ENCODE data around the gene ANO7.
A peak's percentile ranks its signal among the peaks of the same experiment; 100 is the strongest.

Gene ANO7

DNA sequence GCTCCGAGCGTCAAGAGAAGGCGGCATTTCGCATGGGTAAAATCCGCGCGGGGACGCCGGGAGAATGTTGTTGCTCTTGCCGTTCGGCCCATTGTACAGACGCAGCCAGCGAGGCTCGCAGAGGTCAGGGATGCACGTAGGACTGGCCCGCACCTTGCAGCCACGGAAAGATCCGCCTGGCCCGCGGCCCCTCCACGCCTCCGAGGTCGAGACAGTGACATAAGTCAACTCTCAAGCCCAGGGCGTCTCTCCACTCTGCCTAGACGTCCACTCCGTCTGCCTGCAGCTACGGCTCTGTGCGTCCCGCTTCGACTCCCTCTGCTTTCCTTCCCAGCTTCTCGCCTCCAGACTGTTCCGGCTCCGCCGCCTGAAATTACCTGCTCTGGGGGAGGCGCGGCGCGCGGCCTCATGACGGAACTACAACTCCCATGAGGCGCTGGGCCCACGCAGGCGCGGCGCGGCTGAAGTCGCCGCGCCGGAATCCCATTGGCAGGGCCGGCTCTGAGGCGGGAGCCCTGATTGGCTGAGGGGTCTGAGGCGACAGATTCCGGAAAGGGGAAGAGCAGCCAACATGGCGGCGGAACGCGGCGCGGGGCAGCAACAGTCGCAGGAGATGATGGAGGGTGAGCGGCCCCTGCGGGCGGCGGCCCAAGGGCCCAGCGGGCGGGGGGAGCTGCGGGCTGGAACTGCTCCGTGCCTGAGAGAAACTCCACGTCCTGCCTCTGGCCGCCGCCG is 38.4 kb upstream of the ANO7 start, which contains the start of gene PPP1R7:
Gene PPP1R7 (plus strand): TSS at position 543 of the 735 bp plus-strand sequence. CDS start 29 bp downstream, at position 572.
- peak; percentile 74 for DNase-seq (ENCODE audit: low read depth)
- H3K4me3 ChIP-seq (ENCODE audit: low read depth, low read length) = peak within 1 kb of the TSS; percentile 79
- TF ChIP-seq, protein P1, sequence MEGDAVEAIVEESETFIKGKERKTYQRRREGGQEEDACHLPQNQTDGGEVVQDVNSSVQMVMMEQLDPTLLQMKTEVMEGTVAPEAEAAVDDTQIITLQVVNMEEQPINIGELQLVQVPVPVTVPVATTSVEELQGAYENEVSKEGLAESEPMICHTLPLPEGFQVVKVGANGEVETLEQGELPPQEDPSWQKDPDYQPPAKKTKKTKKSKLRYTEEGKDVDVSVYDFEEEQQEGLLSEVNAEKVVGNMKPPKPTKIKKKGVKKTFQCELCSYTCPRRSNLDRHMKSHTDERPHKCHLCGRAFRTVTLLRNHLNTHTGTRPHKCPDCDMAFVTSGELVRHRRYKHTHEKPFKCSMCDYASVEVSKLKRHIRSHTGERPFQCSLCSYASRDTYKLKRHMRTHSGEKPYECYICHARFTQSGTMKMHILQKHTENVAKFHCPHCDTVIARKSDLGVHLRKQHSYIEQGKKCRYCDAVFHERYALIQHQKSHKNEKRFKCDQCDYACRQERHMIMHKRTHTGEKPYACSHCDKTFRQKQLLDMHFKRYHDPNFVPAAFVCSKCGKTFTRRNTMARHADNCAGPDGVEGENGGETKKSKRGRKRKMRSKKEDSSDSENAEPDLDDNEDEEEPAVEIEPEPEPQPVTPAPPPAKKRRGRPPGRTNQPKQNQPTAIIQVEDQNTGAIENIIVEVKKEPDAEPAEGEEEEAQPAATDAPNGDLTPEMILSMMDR (IDR thresholded peaks at IDR 0.05; ENCODE audit: control insufficient read depth, extremely low read depth, insufficient read depth) = no peak

GRCh38 chr2:241150660-241151530 is 37.6 kb upstream of the ANO7 start:
- TF ChIP-seq, protein P1 (IDR thresholded peaks at IDR 0.05; ENCODE audit: control insufficient read depth, extremely low read depth, insufficient read depth) = no peak
- no peak for DNase-seq (ENCODE audit: low read depth)
- peak overlapping the region; percentile 79 for H3K4me3 ChIP-seq (ENCODE audit: low read depth, low read length)

DNA sequence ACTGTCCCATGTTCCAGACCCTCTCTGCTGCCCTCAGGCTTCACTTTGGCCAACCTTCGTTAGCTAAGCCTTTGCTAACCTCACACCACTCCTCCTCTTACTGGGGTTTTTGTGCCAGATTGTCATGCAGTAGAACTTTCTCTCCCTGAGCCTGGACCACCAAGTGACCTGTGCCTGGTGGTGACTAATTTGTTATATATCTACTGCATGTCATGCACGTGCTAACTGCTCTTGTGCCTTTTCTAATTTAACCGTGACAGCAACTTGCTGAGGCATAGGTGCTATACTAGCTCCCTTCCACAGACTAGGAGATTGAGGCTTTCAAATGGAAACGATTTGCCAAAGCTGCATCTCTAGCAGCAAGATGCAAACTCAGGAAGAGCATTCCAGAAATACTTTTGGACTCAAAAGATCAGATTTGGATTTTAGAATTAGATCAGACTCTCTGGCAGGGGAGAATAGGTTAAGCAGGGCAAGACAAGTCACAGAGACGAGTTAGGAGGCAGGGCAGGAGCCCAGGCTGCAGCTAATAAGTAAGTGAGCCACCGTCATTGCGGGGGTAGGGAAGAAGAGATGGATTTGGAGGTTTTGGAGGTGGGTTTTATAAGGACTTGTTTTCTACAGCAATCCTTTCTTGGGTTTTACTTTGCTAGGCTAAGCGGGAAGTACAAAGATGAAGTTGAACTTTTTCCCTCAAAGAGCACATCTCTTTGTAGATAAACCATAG is 36.4 kb upstream of the ANO7 start:
- no peak for DNase-seq (ENCODE audit: low read depth)
- TF ChIP-seq, protein P1 (IDR thresholded peaks at IDR 0.05; ENCODE audit: control insufficient read depth, extremely low read depth, insufficient read depth) = no peak
- no peak overlapping the region for H3K4me3 ChIP-seq (ENCODE audit: low read depth, low read length)

DNA sequence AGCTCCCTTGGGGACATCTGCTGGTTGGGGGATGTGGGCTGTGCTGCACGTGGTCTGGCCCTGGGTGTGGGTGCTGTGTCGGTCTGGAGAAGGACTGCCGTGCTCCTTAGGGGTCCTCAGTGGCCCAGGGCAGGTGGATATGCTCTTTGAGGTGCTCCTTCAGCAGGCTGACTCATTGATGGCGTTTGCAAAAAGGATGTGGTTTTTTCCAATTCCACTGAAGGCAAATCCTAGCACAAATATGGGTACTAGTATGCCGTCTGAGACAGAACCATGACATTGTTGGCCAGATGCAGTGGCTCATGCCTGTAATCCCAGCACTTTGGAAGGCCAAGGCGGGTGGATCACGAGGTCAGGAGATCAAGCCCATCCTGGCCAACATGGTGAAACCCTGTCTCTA is 34.9 kb upstream of the ANO7 start:
- TF ChIP-seq, protein P1 (IDR thresholded peaks at IDR 0.05; ENCODE audit: control insufficient read depth, extremely low read depth, insufficient read depth) = no peak
- no peak overlapping the region for H3K4me3 ChIP-seq (ENCODE audit: low read depth, low read length)
- DNase-seq (ENCODE audit: low read depth) = no peak

GRCh38 chr2:241154915-241155314 is 33.6 kb upstream of the ANO7 start:
- TF ChIP-seq, protein P1 (IDR thresholded peaks at IDR 0.05; ENCODE audit: control insufficient read depth, extremely low read depth, insufficient read depth) = no peak
- no peak overlapping the region for H3K4me3 ChIP-seq (ENCODE audit: low read depth, low read length)
- no peak for DNase-seq (ENCODE audit: low read depth)

GRCh38 chr2:241155936-241156335 is 32.5 kb upstream of the ANO7 start:
- TF ChIP-seq, protein P1 (IDR thresholded peaks at IDR 0.05; ENCODE audit: control insufficient read depth, extremely low read depth, insufficient read depth) = no peak

More at GRCh38 chr2:241155936-241156335, 32.5 kb upstream of the ANO7 start:
- H3K4me3 ChIP-seq (ENCODE audit: low read depth, low read length) = no peak overlapping the region
- DNase-seq (ENCODE audit: low read depth) = no peak
